ENCODE measurements around the gene EDNRA. TPM values are rescaled to one million over a fixed set of nuclear protein-coding genes. Genes with fewer than 3 reads are reported as not detected.

Gene EDNRA
- total RNA-seq, 1 experiment from 2014 or later: not detected

DNA sequence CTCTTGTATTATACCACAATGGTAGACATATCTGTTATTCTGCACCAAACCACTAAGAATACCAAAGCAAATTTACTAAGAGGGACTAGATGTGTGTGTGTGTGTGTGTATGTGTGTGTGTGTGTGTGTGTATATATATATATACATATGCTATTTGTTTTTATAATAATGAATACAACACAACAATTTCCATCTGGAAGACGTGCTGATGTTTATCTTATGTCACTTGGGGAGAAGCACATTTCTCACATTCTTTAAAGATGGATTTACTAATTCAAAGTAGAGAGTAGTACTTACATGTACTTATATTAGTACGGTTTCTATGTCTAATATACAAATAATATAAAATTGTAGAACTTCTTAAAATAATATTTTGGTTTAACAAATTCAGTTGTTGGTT, 52.0 kb downstream of the EDNRA start:
- in situ Hi-C loops (cut with HindIII; ENCODE audit: low sequenced_read_pairs): no loop called here
- DNase-seq (ENCODE audit: low spot score): no peak

DNA sequence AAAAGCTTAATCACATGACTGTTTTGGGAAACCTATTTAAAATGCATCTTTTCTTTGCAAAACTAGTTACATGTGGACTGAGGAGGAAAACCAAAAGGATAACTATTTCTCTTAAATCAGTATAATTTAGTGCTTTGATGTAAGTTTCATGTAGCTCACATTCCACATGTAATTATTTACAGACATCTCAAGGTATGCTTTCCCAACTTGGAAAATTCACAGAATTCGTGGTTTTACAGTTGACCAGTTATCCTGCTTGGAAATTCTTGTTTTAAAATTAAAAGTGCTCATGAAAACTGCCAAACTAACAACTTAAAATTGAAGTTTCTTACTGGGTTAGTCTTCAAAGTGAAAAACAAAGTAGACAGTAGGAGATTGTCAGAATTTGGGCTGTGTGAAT, 52.4 kb downstream of the EDNRA start:
- in situ Hi-C loops (cut with HindIII; ENCODE audit: low sequenced_read_pairs): no loop called here
- no peak for DNase-seq (ENCODE audit: low spot score)

DNA sequence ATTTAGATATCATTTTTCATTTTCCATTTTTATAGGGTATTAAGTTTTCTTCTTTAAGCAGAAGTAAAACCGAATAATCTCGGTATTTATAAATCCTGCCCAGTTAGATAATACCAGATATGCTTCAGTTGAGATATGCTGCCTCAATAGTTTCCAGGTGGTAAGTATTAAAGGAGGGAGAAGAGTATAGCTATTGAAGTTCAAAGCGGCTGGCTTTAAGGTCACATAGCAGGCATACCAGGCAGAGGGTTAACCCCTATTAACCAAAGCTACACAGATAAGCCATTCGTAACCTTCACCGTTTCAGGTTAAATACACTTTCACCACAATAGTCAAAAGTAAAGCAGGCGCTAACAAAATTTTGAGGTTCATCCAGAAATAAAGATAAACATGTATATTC, 54.2 kb downstream of the EDNRA start:
- in situ Hi-C loops (cut with HindIII; ENCODE audit: low sequenced_read_pairs): no loop called here
- no peak for DNase-seq (ENCODE audit: low spot score)

- no peak for DNase-seq (ENCODE audit: low spot score)
- in situ Hi-C loops (cut with HindIII; ENCODE audit: low sequenced_read_pairs): no loop called here
These were observed 57.8 kb downstream of the EDNRA start for GRCh38 chr4:147538711-147539110.

- in situ Hi-C loops (cut with HindIII; ENCODE audit: low sequenced_read_pairs): no loop called here
- DNase-seq (ENCODE audit: low spot score): no peak
These were observed 59.1 kb downstream of the EDNRA start for GRCh38 chr4:147539959-147540358.

DNA sequence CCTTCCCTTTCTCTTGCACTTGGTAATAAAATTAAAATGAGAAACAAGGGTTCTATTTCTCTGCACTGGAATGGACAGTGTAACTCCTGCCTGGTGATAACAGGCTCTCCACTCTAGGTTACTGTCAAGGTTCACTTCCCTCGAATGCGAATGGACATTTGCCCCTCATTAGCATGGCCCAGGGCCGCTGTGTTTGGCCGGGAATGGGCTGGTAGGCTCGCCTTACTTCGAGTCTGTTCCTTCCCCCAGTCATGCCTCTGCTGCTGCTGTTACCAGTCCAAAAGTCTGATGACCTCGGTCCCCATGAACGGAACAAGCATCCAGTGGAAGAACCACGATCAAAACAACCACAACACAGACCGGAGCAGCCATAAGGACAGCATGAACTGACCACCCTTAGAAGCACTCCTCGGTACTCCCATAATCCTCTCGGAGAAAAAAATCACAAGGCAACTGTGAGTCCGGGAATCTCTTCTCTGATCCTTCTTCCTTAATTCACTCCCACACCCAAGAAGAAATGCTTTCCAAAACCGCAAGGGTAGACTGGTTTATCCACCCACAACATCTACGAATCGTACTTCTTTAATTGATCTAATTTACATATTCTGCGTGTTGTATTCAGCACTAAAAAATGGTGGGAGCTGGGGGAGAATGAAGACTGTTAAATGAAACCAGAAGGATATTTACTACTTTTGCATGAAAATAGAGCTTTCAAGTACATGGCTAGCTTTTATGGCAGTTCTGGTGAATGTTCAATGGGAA, 61.5 kb downstream of the EDNRA start:
- DNase-seq (ENCODE audit: low spot score): no peak
- in situ Hi-C loops (cut with HindIII; ENCODE audit: low sequenced_read_pairs): no loop called here

GRCh38 chr4:147543034-147543433, 62.1 kb downstream of the EDNRA start:
- in situ Hi-C loops (cut with HindIII; ENCODE audit: low sequenced_read_pairs): no loop called here
- DNase-seq (ENCODE audit: low spot score): no peak

DNA sequence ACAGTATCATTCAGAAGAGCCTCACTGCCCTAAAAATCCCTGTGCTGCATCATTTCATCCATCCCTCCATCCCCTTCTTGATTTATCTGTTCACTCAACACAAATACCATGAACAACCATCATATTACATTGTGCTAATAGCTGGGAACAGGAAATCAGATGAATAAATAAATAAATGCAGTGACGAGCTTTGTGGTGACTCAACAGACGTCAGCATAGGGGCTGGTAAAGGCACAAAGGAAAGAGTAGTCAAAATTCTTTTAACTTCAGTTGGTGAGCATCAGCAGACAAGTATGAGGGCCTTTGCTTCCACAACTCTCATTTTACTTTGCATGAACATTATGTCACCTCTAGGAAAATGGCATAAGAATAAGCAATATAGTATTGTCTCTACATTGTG, 65.5 kb downstream of the EDNRA start:
- DNase-seq (ENCODE audit: low spot score): no peak
- in situ Hi-C loops (cut with HindIII; ENCODE audit: low sequenced_read_pairs): no loop called here

- in situ Hi-C loops (cut with HindIII; ENCODE audit: low sequenced_read_pairs): no loop called here
- DNase-seq (ENCODE audit: low spot score): no peak
These were observed 66.6 kb downstream of the EDNRA start for GRCh38 chr4:147547314-147548056.

- in situ Hi-C loops (cut with HindIII; ENCODE audit: low sequenced_read_pairs): no loop called here
- DNase-seq (ENCODE audit: low spot score): no peak
These were observed 67.4 kb downstream of the EDNRA start for GRCh38 chr4:147548256-147548655.

DNA sequence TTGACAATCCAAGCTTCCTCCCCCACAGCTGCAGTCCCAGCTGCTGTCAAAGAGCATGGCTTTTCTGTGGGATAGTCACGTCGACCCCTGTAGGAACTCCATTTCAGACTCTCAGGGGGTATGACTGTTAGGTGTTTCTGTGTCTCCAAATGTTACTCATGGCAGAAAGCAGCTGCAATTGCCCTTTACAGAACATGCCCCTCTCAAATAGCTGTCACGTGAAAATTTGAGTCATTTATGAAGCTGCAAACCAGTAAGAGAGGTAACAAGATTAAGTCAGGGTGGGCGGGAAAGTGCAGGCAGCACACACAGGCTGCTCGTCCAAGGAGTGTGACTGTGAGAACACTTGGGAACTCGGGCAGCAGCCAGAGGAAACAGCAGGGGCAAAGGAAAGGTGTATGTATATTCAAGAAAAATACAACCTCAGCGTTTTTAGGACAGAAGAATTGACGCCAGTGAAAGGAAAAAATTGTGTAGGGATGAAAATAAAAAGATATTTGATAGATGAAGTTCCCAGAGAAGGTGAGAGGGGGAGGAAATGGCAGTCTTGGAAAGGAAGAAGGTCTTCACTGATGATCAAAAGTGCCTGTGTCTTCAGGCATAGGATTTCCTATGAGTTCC, 69.8 kb downstream of the EDNRA start:
- in situ Hi-C loops (cut with HindIII; ENCODE audit: low sequenced_read_pairs): no loop called here
- DNase-seq (ENCODE audit: low spot score): no peak

- in situ Hi-C loops (cut with HindIII; ENCODE audit: low sequenced_read_pairs): no loop called here
These were observed 79.7 kb downstream of the EDNRA start for GRCh38 chr4:147560625-147561024.

GRCh38 chr4:147566762-147567161, 85.9 kb downstream of the EDNRA start:
- in situ Hi-C loops (cut with HindIII; ENCODE audit: low sequenced_read_pairs): no loop called here
- DNase-seq (ENCODE audit: low spot score): no peak

More at GRCh38 chr4:147560625-147561024, 79.7 kb downstream of the EDNRA start:
- no peak for DNase-seq (ENCODE audit: low spot score)

- in situ Hi-C loops (cut with HindIII; ENCODE audit: low sequenced_read_pairs): no loop called here
- no peak for DNase-seq (ENCODE audit: low spot score)
These were observed 86.4 kb downstream of the EDNRA start for GRCh38 chr4:147567276-147567675.

DNA sequence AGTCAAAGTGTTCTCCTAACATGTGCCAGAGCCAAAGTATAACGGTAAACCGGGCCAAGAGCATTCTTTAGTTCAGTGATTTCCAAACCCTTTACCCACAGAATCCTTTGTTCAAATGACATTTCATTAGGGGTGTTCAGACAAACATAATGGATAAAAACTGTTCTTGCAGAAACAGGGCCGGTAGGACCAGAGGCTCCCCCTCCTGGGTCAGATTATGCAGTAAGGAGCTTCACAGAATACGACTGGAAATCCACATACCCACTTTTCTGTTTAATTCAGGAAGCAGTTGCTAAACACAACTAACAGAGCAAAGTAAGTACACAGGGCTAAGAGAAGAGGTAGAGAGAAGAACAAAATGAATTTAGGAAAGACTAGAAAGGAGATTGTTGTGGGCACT, 89.7 kb downstream of the EDNRA start:
- no peak for DNase-seq (ENCODE audit: low spot score)
- in situ Hi-C loops (cut with HindIII; ENCODE audit: low sequenced_read_pairs): no loop called here

DNA sequence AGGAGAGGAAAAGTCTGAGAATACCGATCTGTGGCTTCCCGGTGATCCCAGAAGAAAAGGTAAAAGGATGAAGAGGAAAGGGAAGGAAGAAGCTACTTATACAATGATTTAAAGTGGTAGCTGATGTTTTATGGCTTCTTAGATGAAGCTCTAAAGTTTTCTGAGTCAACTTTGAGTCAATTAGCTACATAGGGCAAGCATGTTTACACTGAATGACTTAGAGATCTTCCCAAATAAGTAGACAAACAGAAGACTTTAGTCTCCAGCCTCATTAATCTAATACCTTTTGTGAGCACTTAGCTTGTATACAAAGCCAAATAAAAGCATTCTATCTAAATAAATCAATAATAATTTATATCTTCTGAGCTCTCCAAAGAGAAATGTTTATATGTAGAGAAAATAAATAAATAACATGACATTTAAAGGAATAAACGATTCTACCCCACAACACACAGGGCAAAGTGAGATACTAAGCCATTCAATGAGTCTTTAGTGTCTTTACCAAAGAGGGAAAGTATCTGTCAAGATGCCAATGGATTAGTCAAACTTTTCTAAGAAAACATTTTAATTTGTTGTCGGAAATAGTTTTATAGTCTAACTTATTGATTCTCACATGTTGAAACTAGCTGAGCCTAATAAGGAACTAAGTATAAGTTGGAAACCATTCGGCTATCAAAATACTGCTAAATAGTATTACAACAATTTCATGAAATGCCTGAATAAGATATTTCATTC, 90.3 kb downstream of the EDNRA start:
- DNase-seq (ENCODE audit: low spot score): no peak
- in situ Hi-C loops (cut with HindIII; ENCODE audit: low sequenced_read_pairs): no loop called here

DNA sequence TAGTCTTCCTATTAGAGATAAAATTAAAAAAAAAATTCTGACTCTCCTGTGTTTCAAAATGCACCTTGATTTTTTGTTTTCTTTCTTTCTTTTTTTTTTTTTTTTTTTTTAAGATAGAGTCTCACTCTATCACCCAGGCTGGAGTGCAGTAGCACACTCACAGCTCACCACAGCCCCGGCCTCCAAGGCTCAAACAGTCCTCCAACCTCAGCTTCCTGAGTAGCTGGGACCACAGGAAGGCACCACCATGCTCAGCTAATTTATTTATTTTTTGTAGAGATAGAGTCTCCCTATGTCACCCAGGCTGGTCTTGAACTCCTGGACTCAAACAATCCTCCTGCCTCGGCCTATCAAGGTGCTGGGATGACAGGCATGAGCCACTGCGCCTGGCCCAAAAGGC, 95.2 kb downstream of the EDNRA start:
- in situ Hi-C loops (cut with HindIII; ENCODE audit: low sequenced_read_pairs): no loop called here
- DNase-seq (ENCODE audit: low spot score): no peak

DNA sequence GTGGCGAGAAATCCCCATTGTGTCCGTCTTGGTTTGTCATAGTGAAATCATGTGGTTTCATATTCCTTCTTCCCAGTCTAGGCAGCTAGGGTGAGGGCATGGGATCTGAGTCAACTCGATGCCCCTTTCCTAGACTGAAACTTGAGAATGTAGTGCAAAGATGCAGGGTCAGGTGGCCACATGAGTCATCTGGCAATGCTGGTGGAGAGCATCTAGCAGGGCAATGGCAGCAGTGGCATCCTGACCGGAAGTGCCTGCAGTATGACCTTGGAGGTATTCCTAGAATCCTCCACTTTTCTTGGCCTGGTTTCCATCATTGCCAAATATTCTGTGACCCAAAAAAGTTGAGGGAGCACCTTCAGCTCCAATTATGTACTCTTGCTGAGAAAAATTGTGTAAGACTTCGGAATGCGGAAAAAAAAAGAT, 97.2 kb downstream of the EDNRA start:
- DNase-seq (ENCODE audit: low spot score): no peak
- in situ Hi-C loops (cut with HindIII; ENCODE audit: low sequenced_read_pairs): no loop called here

GRCh38 chr4:147578593-147578992, 97.7 kb downstream of the EDNRA start:
- no peak for DNase-seq (ENCODE audit: low spot score)
- in situ Hi-C loops (cut with HindIII; ENCODE audit: low sequenced_read_pairs): no loop called here

DNA sequence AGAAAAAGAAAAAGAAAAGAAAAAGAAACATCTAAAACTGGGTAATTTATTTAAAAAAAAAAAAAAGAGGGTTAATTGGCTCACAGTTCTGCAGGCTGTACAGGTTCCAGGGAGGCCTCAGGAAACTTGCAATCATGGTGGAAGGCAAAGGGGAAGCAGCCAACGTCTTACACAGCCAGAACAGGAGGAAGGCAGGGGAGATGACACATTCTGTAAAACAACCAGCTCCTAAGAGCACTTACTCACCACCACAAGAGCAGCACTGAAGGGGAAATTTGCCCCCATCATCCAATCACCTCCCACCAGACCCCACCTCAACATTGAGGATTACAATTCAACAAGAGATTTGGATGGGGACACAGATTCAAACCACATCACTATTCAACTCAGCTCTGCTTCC, 99.5 kb downstream of the EDNRA start:
- DNase-seq (ENCODE audit: low spot score): no peak
- in situ Hi-C loops (cut with HindIII; ENCODE audit: low sequenced_read_pairs): no loop called here

Data from G401 (cell line).